GM18498 (cell line): Measurements from ENCODE around the gene MEPE.

Source experiments
- ATAC-seq: cut with Tn5 transposase; IDR thresholded peaks from one replicate; pipeline ENCODE4 v1.9.1; 2021; ENCODE audit warnings: mild to moderate bottlenecking, moderate library complexity; ENCODE audit not compliant: unreplicated experiment

Gene MEPE

GRCh38 chr4:87832669-87833068, at the start of gene MEPE:
Gene MEPE (plus strand): TSS chr4:87832969. CDS start chr4:87834715, 1,746 bp downstream.
- ATAC-seq: no peak

GRCh38 chr4:87783781-87784180, 49.0 kb upstream of the MEPE start:
- no peak for ATAC-seq

- no peak for ATAC-seq
Observed at GRCh38 chr4:87785731-87786509, 46.8 kb upstream of the MEPE start.

- ATAC-seq: no peak
Observed at GRCh38 chr4:87799301-87800113, 33.3 kb upstream of the MEPE start, which contains the start of gene IBSP. Gene IBSP (plus strand): TSS chr4:87799554. CDS start chr4:87802362, 2,808 bp downstream.

- no peak for ATAC-seq
Observed at GRCh38 chr4:87802858-87803257, 29.9 kb upstream of the MEPE start.

- ATAC-seq: no peak
Observed at GRCh38 chr4:87803421-87803820, 29.3 kb upstream of the MEPE start.

- ATAC-seq: no peak
Observed at GRCh38 chr4:87804871-87805270, 27.9 kb upstream of the MEPE start.

GRCh38 chr4:87805971-87806370, 26.8 kb upstream of the MEPE start:
- ATAC-seq: no peak

GRCh38 chr4:87806520-87806919, 26.2 kb upstream of the MEPE start:
- no peak for ATAC-seq

GRCh38 chr4:87807402-87807801, 25.4 kb upstream of the MEPE start:
- ATAC-seq: no peak

- ATAC-seq: no peak
Observed at GRCh38 chr4:87811977-87812376, 20.8 kb upstream of the MEPE start.

- no peak for ATAC-seq
Observed at GRCh38 chr4:87819281-87819919, 13.4 kb upstream of the MEPE start.

- ATAC-seq: no peak
Observed at GRCh38 chr4:87823200-87823599, 9.6 kb upstream of the MEPE start.

- no peak for ATAC-seq
Observed at GRCh38 chr4:87823724-87824123, 9.0 kb upstream of the MEPE start.

- ATAC-seq: no peak
Observed at GRCh38 chr4:87824352-87824751, 8.4 kb upstream of the MEPE start.

- no peak for ATAC-seq
Observed at GRCh38 chr4:87834401-87834800, 1.6 kb downstream of the MEPE start.

GRCh38 chr4:87835197-87835596, 2.4 kb downstream of the MEPE start:
- no peak for ATAC-seq

- no peak for ATAC-seq
Observed at GRCh38 chr4:87835743-87836142, 3.0 kb downstream of the MEPE start.

GRCh38 chr4:87838205-87838604, 5.4 kb downstream of the MEPE start:
- no peak for ATAC-seq

- ATAC-seq: peak; percentile 72
Observed at GRCh38 chr4:87838890-87839591, 6.3 kb downstream of the MEPE start.

- peak; percentile 10 for ATAC-seq
Observed at GRCh38 chr4:87839592-87839946, 6.8 kb downstream of the MEPE start.
